HG03097 (cell line): ENCODE measurements around the gene COX6A2.
"Not testable (repeated sequence)": the region's sequence is repeated elsewhere in the genome, so short reads cannot be mapped to it uniquely, and the experiment has no call there.

Experiments
- ATAC-seq: cut with Tn5 transposase; IDR thresholded peaks from one replicate; pipeline ENCODE4 v1.9.1; 2021; ENCODE audit not compliant: unreplicated experiment, low FRiP score

The COX6A2 gene

DNA sequence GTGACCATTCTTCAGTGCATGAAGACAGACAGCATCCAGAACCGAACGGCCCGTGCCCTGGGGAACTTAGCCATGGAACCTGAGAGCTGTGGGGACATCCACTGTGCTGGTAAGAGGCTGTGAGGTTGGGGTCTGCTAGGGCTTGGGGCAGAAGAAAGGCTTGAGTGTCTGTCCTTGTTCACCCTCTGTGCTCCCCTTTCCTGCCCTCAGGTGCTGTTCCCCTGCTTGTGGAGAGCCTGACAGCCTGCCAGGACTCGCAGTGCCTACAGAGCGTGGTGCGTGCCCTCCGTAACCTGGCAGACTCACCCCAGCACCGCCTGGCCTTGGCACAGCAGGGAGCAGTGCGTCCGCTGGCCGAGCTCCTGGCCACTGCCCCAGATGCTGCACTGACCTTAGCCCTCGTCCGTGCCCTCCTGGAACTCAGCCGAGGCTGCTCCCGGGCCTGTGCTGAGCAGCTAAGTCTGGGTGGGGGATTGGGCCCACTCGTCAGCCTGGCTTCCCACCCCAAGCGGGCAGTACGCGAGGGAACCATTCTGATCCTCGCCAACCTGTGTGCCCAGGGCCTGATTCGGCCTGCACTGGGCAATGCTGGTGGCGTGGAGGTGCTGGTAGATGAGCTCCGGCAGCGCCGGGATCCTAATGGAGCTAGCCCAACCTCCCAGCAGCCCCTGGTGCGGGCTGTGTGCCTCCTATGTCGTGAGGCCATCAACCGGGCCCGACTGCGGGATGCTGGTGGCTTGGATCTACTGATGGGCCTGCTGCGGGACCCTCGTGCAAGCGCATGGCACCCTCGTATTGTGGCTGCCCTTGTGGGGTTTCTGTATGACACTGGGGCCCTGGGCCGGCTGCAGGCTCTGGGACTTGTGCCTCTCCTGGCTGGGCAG is 34.0 kb upstream of the COX6A2 start:
- no peak for ATAC-seq

DNA sequence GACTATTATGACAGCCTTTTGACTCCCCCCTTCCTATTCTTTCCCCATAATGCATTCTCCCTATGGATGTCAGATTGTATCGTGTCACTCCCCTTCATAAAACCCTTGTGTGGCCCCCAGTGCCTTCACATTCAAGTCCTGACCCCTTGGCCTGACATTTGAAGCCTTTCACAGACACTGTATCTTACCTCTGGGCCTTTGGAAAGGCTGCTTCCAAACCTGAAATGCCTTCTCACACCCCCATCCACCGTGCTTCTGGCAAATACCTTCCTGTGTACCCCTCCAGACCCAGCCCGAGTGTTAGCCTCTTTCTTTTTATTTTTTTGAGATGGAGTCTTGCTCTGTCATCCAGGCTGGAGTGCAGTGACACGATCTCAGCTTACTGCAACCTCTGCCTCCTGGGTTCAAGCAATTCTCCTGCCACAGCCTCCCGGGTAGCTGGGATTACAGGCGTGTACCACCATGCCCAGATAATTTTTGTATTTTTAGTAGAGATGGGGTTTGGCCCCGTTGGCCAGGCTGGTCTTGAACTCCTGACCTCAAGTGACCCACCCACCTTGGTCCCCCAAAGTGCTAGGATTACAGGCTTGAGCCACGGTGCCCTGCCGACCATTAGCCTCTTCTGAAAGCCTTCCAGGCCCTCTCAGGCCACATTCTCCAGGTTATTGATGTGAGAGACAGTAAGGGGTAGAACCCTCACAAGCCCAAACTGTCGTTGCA is 33.2 kb upstream of the COX6A2 start:
- no peak for ATAC-seq

DNA sequence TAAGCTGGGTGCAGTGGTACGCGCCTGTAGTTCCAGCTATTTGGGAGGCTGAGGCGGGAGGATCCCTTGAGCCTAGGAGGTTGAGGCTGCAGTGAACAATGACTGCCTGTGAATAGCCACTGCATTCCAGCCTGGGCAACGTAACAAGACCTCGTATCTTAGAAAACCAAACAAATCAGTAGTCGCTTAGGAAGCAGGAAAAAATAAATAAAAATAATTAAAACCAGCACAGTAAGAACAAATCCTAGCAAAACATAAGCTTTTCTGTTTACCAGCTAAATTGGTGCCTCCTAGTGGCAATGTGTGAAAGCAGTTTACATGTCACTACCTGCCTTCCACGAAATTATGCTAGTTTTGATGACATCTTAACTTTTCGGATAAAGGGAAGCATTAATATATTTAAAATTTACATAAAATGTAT is 32.4 kb upstream of the COX6A2 start:
- ATAC-seq, result no peak

DNA sequence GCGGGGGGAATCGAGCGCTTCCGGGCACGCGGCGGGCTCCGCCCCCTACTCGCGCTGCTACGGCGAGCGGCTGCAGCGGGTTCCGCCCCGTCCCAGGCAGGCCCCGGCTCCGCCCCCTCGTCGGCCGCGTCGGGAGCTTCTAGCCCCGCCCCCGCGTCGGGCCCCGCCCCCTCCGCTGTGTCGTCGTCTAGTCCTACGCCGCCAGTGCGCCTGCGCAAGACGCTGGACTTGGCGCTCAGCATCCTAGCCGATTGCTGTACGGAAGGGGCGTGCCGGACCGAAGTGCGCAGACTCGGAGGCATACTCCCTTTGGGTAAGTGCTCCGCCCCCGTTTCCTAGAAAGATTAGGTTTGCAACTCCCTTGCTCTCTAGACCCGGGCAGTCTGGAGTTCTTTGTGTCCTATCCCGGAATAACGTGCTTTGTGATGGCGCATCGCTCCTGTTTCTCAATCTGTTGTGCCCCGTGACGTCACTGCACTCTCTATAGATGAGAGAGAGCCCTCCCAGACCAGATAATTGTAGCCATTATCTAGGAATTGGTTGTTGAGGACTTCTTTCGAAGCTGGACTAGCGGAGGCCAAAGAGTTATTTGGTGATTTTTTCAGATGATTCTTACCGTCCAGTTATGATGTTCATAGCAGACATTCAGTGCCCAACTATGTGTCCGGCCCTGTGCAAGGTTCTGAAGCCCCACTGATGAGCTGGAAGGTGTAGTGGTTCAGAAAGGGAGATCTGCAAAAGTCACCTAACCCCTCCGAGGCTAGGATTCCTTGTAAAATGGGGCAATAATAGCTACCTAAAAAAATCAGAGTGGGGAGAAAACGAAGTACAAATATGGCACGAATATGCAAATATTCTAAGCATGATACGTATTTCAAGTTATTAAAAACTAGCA is 31.8 kb upstream of the COX6A2 start:
- peak; percentile 69 for ATAC-seq

DNA sequence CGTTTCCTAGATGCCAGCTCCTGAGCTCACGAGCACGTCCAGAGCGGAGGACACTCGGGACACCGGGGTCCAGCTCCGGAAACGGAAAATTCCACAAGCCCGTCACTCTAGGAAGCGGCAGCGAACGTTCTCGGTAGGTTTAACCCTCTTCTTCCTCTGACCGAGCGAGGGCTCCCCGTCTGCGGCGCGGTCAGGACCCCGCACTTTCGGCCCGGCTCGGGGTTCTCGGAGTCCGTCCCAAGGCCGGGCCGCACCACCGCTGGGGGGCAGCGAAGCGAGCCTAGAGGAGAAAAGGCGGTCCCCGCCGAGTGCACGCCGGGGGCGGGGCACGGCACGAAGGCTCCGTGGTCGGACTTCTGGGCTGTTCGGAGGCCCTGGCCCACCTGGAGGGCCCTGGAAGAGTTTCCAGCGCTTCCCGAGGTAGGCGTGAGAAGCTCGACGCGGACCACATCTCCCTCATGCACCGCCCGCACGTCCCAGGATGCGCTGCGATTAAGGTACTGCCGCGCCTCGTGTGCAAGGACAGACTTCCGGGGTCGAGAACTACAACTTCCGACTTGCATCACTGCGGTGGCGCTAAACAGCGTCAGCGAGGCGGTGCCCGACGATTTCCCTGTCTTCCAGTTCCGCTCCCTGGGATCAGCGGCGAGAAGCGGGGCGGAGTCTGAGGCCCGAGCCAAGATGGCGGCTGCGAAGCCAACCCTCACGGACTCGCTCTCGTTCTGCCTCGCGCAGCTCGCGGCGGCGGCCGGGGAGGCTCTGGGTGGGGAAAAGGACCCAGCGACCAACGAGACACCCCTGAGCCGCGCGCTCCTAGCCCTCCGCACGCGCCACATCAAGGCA is 30.9 kb upstream of the COX6A2 start, which contains the start of gene ARMC5:
TSS of gene ARMC5 (plus strand) at position 658 of the 843 bp plus-strand sequence. CDS start at position 682, 24 bp downstream.
- peak; percentile 62 for ATAC-seq

DNA sequence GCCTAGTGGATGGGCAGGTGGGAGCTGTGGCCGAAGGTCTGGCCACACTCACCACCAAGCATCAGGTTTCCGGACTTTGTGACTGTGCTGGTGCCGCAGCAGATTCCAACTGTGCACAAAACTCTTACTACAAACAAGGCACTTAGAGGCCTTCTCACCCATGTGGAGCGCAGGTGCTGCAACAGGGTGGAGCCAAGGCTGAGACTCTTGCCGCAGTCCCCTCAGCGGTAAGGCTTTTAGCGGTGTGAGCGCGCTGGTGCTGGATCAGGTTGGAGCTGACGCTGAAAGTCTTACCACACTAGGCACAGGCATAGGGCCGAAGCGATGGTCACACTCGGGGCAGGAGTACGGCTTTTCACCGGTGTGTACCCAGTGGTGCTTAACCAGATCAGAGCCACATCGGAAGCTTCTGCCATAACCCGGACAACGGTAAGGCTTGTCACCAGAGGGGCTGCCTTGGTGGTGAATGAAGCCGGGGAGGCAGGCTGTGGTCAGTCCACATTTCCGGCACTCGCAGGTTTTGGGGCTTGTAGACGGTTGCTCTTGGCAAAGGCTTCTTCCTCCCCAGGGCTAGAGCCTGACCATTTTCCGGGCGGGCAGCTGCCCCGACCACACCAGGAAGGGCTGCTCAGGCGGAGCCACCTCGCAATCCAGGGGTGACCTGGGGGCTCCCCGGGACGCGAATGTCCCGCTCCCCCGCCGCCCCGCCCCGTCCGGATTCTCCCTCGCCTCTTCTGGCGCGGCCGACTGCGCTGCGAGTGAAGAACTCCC is 30.1 kb upstream of the COX6A2 start:
- peak; percentile 15 for ATAC-seq

DNA sequence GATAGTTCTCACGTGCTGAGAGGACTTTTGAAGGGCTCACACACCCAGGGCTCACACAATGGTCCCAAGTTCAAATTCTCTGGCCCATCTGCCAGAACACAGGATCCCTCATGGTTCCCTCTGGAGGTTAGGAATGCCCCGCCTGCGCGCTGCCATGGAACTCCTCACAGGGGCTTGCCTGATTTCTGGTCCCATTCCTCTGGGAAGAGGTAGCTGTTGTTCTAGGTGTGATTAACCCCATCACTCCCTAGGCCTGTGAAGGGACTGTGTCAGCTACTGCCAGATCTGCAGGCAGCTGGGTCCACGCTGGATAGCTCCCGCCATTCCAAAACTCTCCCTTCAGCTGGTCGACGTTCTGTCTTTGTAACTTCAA is 28.8 kb upstream of the COX6A2 start:
- ATAC-seq, result no peak

DNA sequence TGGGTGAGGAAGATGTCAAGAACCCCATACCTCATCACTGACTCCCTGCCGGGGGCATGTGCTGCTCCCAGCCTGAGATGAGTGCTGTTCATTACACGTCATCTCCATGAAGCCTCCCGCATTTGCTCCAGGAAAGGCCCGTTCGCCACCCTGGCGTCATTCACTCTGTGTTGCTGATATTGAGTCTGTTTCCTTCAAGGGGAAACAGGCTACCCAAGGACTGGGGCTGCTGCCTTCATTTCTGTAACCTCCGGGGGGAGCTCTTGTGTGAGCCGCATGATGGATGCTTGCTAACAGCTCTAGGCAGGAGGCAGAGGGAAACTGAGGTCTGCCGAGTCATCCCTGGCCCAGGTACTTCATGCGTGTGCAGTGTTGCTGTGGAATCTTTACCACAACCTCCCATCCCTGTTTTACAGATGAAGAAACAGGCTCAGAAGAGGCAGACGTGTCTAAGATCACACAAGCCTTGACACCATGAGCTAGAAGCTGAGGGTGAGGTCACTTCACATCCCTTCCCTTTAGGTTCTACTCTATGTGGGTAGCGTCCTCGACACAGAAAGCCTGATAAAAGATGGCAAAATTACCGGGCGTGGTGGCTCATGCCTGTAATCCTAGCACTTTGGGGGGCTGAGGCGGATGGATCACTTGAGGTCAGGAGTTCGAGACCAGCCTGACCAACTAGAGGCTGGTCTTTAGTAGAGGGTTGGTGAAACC is 27.6 kb upstream of the COX6A2 start:
- no peak for ATAC-seq

DNA sequence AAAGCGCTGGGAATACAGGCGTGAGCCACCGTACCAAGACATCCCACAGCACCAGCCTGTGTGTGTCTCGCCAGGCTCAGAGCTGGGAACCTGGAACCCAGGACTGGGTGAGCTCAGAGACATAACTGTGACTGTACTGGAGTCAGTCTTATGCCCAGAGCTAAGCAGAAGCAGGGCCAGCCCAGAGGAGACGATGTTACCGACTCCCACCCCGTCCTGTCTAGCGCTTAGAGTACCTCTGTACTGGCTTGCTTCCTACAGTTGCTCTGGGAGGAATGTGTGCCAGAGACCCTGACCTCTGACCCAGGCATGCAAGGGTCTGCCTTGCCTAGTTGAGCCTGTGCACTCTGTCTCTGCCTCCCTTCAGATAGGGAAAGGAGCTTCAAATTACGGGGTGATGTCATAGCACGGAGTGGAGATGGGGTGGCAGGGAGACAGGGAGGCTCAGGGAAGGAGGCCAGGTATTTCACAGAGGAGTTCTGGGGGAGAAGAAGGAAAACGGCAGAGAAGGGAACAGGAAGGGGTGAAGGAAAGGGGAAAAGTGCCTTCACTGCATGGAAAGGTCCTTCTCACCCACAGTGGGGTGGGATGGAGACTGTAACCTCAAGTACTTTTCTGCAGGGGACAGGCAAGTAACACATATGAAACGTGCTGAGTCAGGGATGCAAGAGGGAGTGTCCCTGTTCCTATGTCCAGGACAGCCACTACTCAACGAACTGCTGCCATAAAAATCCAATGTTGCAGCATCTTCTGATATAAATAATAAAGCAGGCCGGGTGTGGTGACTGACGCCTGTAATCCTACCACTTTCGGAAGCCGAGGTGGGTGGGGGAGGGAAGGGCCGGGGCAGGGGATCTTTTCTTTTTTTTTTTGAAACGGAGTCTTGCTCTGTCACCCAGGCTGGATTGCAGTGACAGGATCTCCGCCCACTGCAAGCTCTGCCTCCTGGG is 25.4 kb upstream of the COX6A2 start:
- ATAC-seq, result no peak

DNA sequence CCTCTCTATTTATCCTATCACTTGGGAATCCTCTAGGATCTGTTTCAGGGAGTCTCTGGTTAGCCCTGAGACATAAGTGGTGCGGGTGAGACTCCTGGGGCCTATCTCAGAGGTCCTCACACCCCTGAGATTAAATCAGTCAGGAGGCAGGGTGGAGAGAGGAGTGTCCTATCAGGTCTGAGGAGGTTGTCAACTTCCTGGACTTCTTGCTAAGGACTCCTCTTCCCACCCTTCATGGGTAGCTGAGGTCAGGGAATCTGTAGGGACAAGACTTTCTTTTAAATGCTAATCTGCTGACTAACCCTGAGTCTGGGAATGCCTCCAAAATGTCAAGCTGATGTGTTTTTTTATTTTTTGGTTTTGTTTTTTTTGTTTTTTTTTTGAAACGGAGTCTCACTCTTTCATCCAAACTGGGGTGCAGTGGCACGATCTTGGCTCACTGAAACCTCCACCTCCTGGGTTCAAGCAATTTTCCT is 24.5 kb upstream of the COX6A2 start:
- ATAC-seq, result no peak

DNA sequence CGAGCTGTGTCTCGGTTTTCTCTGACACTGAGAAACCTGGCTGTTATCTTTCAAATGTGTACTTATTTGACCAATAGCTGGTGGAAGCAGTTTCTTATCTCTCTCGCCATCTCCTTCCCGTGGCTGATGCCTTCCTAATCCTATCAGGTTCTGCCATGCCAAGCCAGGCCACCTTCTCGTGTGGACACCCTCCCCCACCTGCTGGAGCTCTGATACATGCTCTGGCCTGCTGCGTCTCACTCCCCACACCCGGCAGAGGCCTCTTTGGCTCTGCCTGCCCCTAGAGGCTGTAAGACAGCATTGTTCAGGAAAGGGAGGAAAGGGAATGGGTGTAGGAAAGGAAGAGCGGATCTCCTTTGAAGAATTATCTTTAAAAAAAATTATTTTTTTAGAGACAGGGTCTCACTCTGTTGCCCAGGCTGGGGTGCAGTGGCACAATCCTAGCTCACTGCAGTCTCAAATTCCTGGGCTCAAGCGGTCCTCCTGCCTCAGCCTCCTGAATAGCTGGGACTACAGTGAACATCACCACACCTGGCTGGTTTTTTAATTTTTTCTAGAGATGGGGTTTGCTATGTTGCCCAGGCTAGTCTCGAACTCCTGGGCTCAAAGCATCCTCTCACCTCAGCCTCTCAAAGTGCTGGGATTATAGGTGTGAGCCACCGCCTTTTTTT is 23.7 kb upstream of the COX6A2 start:
- no peak for ATAC-seq

DNA sequence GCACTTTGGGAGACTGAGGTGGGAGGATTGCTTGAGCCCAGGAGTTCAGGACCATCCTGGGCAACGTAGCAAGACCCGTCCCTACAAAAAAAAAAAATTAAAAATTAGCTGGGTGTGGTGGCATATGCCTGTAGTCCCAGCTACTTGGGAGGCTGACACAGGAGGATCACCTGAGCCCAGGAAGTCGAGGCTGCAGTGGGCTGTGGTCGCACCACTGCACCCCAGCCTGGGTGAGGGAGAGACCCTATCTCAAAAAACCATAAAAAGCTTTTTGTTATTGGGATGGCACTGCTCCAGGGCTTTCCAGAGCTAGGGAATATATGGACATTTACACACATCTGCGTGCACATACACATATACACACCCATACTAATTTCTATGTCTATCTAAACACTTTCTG is 23.0 kb upstream of the COX6A2 start:
- no peak for ATAC-seq

DNA sequence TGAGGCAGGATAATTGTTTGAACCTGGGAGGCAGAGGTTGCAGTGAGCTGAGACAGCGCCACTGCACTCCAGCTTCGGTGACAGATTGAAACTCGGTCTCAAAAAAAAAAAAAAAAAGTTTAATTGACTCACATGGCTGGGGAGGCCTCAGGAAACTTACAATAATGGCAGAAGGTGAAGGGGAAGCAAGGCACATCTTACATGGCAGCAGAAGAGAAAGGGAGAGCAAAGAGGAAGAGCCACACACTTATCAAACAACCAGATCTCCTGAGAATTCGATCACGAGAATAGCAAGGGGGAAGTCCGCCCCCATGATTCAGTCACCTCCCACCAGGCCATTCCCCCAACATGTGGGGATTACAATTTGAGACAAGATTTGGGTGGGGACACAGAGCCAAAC is 17.8 kb upstream of the COX6A2 start:
- ATAC-seq, result not testable (repeated sequence)

DNA sequence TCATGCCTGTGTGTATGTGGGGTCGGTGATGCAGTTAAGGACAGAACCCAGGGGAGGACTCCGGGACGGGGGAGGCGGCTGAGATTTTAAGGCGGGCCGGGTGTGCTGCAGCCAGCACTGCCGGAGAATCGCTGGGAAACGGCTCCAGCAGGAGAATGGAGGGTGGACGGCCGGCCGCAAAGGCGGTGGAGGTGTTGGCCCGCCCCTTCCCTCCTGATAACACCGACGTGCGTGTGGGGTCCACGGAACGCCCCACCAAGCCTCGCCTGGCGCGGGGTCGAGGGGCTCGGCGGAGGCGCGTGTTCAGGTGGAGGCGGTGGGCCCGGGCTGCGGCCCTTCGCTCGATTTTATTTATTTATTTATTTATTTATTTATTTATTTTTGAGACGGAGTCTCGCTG is 13.8 kb upstream of the COX6A2 start:
- ATAC-seq, result no peak

DNA sequence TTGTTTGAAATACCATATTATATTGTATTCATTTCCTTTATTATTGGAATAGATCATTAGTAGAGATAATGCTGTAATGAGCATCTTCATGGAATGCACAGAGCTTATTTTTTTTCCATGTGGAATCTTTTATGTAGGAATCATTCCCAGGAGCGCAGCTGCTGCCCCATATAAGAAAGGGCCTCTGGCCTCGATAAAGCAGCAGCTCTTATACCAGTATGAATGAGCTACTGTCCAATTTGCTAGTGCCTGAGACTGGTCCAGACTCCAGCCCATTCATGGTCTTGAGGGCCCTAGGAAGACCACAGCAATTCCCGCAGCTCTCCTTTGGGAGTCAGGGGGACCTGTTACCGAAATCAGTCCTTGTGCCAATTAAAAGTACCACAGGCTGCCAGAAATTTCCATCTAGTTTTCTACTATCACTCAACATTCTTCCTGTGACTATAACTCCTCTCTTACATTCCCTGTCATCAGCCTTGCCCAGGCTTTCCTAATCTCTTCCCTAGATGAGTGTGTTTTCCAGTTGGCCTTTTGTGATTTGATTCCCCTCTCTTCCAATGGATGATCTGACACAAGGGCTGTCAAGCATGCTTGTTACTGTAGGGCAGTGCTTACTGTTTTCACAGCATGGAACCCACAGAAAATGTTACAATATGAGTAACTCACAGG is 12.5 kb upstream of the COX6A2 start:
- no peak for ATAC-seq

DNA sequence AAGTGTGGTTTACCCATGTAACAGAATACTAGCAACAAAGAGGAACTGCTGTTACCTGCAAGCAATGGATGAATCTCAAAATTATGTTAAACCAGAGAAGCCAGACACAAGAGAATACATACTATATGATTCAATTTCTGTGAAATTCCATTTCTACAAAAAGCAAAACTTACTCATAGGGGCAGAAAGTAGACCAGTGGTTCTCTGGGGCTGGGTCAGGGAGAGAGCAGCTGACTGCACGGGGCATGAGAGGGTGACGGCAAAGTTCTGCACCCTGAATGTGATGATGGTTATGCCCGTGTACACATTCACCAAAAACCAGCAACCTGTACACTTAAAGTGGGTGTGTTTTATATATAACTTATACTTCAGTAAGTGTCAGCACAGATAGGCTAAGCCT is 11.4 kb upstream of the COX6A2 start:
- no peak for ATAC-seq
